HepG2 (cell line): ENCODE measurements around the gene CHRM5. TPM values are rescaled to one million over a fixed set of nuclear protein-coding genes. Genes with fewer than 3 reads are reported as not detected.

ENCODE experiments used
- ATF7-NPFF ChIP-seq: sonication (generic); formaldehyde crosslinking; IDR thresholded peaks from 2 replicates; pipeline ENCODE4 v1.8.1; 2023; ENCODE audit warnings: mild to moderate bottlenecking, low read depth, missing genetic modification reagents, moderate library complexity
- CAMTA2 ChIP-seq: sonication (generic); formaldehyde crosslinking; IDR thresholded peaks from 2 replicates; pipeline ENCODE4 v1.4.0; 2020; ENCODE audit warnings: mild to moderate bottlenecking, missing genetic modification reagents, borderline replicate concordance
- CREB1 ChIP-seq, 2 experiments: fragments of 450-650 bp in 1 of 2; IDR thresholded peaks; 2 replicates each; pipeline ENCODE4 v1.6.1; 2016 to 2017; ENCODE audit warnings: control low read depth in 1 of 2, mild to moderate bottlenecking in 1 of 2, missing compliant biosample characterization in 1 of 2, missing genetic modification characterization in 1 of 2
- ERF ChIP-seq: IDR thresholded peaks from 2 replicates; pipeline ENCODE4 v1.6.1; 2018; ENCODE audit warnings: missing biosample characterization, missing genetic modification reagents
- FOXK1 ChIP-seq: sonication (generic); formaldehyde crosslinking; IDR thresholded peaks from 2 replicates; pipeline ENCODE4 v1.4.0; 2020; ENCODE audit warnings: low read depth, missing genetic modification reagents, borderline replicate concordance
- HIVEP1 ChIP-seq: sonication (generic); formaldehyde crosslinking; IDR thresholded peaks from 2 replicates; pipeline ENCODE4 v1.4.0; 2020; ENCODE audit warnings: mild to moderate bottlenecking, missing genetic modification reagents
- KDM5A ChIP-seq: fragments of 200-600 bp; sonication (generic); IDR thresholded peaks from 2 replicates; pipeline ENCODE4 v1.7.0; 2018; ENCODE audit warnings: antibody characterized with exemption, mild to moderate bottlenecking, low read length, borderline replicate concordance
- KLF9 ChIP-seq: IDR thresholded peaks from 2 replicates; pipeline ENCODE4 v1.6.1; 2016; ENCODE audit warnings: low read depth
- KMT2B ChIP-seq: IDR thresholded peaks from 2 replicates; pipeline ENCODE4 v1.6.1; 2016; ENCODE audit warnings: missing genetic modification reagents, missing compliant biosample characterization
- MED1 ChIP-seq: sonication (generic); formaldehyde crosslinking; IDR thresholded peaks from 2 replicates; pipeline ENCODE4 v1.4.0; 2020; ENCODE audit warnings: missing genetic modification reagents
- NFIC ChIP-seq: IDR thresholded peaks from 2 replicates; pipeline ENCODE4 v1.6.1; 2012; ENCODE audit warnings: mild to moderate bottlenecking, low read length, inconsistent platforms
- POGK ChIP-seq: sonication (generic); formaldehyde crosslinking; conservative IDR thresholded peaks from 2 replicates; pipeline ENCODE4 v1.8.0; 2022; ENCODE audit warnings: mild to moderate bottlenecking, moderate library complexity, missing genetic modification reagents
- SKI ChIP-seq: fragments of 450-650 bp; IDR thresholded peaks from one replicate; pipeline ENCODE4 v1.6.1; 2018; ENCODE audit warnings: mild to moderate bottlenecking; ENCODE audit not compliant: partially characterized antibody
- ZBTB21 ChIP-seq: sonication (generic); formaldehyde crosslinking; IDR thresholded peaks from 2 replicates; pipeline ENCODE4 v1.4.0; 2020; ENCODE audit warnings: missing genetic modification reagents
- ZMYM2 ChIP-seq: sonication (generic); formaldehyde crosslinking; IDR thresholded peaks from 2 replicates; pipeline ENCODE4 v1.8.0; 2022; ENCODE audit warnings: mild to moderate bottlenecking, missing genetic modification reagents
- ZNF546 ChIP-seq: sonication (generic); formaldehyde crosslinking; conservative IDR thresholded peaks from 2 replicates; pipeline ENCODE4 v1.8.1; 2023; ENCODE audit warnings: mild to moderate bottlenecking, missing genetic modification reagents
- ZNF639 ChIP-seq: conservative IDR thresholded peaks from 2 replicates; pipeline ENCODE4 v1.6.1; 2018; ENCODE audit warnings: missing genetic modification reagents
- ZNF7 ChIP-seq: IDR thresholded peaks from 2 replicates; pipeline ENCODE4 v1.6.1; 2016; ENCODE audit warnings: missing biosample characterization, missing genetic modification reagents
- ZNF776 ChIP-seq: sonication (generic); formaldehyde crosslinking; IDR thresholded peaks from 2 replicates; pipeline ENCODE4 v1.4.0; 2020; ENCODE audit warnings: mild to moderate bottlenecking, missing genetic modification reagents
- ZNF841 ChIP-seq: sonication (generic); formaldehyde crosslinking; IDR thresholded peaks from 2 replicates; pipeline ENCODE4 v1.8.1; 2023; ENCODE audit warnings: missing genetic modification reagents, borderline replicate concordance
- polyA plus RNA-seq, 8 experiments: library from polyadenylated mRNA; depleted of rRNA in 3 of 8; stranded (reverse) in 7 of 8; unstranded in 1 of 8; fragments of >200 nt; fragmentation: Illumina TruSeq in 4 of 8; extraction: Trizol in 4 of 8; gene quantifications; 2 replicates each; pipeline versions ENCODE4 v1.2.1 to v1.2.3, GENCODE V29; 2011 to 2016; ENCODE audit warnings: low read depth in 4 of 8, missing spikeins in 1 of 8, mixed read lengths in 1 of 8; ENCODE audit not compliant: insufficient read depth in 1 of 8
- total RNA-seq, 5 experiments: library from RNA; depleted of rRNA; stranded (reverse); fragments of >200 nt; fragmentation: Illumina TruSeq; extraction: Trizol; gene quantifications; 2 replicates each; pipeline ENCODE4 v1.2.3, GENCODE V29; 2016; ENCODE audit warnings: low read depth in 1 of 5
- TF ChIP-seq, protein P1 (sequence below): sonication (generic); formaldehyde crosslinking; IDR thresholded peaks from 2 replicates; pipeline ENCODE4 v1.4.0; 2020; ENCODE audit warnings: missing genetic modification reagents
- TF ChIP-seq, protein P2 (sequence below): sonication (generic); formaldehyde crosslinking; IDR thresholded peaks from 2 replicates; pipeline ENCODE4 v1.4.0; 2020; ENCODE audit warnings: missing genetic modification reagents, borderline replicate concordance

CHRM5 gene
- total and polyA plus RNA-seq, 2 of the 13 experiments (the other 11 are each of a cell fraction or from before 2014, with no cell fraction given), result not detected

DNA sequence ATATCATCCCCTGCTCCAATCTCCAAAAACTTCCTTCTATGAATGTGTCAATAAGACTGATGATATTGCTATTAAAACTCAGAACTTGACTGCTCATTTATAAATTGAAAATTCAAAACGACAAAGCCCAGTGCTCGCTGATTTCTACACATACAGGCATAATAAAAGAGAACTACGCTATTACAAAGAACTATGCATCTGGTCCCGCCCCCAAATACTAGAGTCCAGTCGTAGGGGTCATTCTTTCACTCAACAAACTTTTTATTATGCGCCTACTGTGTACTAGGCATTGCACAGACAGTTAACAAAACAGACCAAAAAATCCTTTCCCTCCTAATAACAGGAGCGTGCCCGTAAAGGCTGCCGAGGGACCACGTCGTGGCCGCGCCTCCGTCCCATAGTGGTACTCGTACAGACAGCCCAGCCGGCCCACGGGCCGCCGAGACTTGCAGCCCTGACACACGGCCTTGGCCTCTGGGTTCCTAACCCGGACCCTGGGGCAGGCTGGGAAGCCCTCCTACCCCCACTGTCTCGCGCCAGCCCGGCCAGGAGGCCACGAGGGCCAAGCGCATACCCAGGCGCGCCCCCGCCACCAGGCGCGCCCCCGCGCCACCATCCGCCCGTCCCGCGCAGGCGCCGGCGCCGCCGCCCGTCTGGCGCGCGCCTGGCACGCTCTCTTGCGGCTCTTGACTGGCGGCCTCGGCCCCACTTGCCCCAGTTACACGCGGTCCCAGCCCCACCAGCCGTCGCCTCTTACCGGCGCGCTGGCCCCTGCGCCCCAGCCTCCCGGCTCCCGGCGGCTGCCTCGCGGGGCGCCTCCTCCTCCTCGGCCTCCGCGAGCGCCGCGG is 70.0 kb downstream of the CHRM5 start (continued):
- TF ChIP-seq CAMTA2 (CRISPR knock-in tag), result no peak
- peak; percentile 90 for TF ChIP-seq KMT2B (CRISPR knock-in tag)
- TF ChIP-seq ZBTB21, result no peak
- peak; percentile 34; the same call in 1 of the 2 replicates for TF ChIP-seq KDM5A
- TF ChIP-seq ZMYM2 (CRISPR knock-in tag), result peak; percentile 59; the same call in 1 of the 2 replicates
- TF ChIP-seq FOXK1 (CRISPR knock-in tag), result 0 out of 2 replicates have a peak, but pooled peaks have one; percentile 16
- no peak for TF ChIP-seq MED1 (CRISPR knock-in tag)
- TF ChIP-seq ZNF546, result peak; percentile 89
- TF ChIP-seq KLF9 (CRISPR knock-in tag), result no peak
- TF ChIP-seq ZNF841 (CRISPR knock-in tag), result no peak
- no peak for TF ChIP-seq CREB1 (IDR thresholded peaks at IDR 0.05)
- no peak for TF ChIP-seq CREB1 (CRISPR knock-in tag; IDR thresholded peaks at IDR 0.05)
- 0 out of 2 replicates have a peak, but pooled peaks have one; percentile 24 for TF ChIP-seq ATF7-NPFF (CRISPR knock-in tag)
- TF ChIP-seq HIVEP1, result no peak
- TF ChIP-seq ZNF639 (CRISPR knock-in tag), result no peak; the same call in 1 of the 2 replicates
- TF ChIP-seq, protein P1, sequence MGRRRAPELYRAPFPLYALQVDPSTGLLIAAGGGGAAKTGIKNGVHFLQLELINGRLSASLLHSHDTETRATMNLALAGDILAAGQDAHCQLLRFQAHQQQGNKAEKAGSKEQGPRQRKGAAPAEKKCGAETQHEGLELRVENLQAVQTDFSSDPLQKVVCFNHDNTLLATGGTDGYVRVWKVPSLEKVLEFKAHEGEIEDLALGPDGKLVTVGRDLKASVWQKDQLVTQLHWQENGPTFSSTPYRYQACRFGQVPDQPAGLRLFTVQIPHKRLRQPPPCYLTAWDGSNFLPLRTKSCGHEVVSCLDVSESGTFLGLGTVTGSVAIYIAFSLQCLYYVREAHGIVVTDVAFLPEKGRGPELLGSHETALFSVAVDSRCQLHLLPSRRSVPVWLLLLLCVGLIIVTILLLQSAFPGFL, result no peak
- TF ChIP-seq ZNF776 (CRISPR knock-in tag), result peak; percentile 85; the same call in 1 of the 2 replicates
- TF ChIP-seq POGK (CRISPR knock-in tag), result no peak; the same call in 1 of the 2 replicates
- no peak for TF ChIP-seq ZNF7 (CRISPR knock-in tag)
- TF ChIP-seq, protein P2, sequence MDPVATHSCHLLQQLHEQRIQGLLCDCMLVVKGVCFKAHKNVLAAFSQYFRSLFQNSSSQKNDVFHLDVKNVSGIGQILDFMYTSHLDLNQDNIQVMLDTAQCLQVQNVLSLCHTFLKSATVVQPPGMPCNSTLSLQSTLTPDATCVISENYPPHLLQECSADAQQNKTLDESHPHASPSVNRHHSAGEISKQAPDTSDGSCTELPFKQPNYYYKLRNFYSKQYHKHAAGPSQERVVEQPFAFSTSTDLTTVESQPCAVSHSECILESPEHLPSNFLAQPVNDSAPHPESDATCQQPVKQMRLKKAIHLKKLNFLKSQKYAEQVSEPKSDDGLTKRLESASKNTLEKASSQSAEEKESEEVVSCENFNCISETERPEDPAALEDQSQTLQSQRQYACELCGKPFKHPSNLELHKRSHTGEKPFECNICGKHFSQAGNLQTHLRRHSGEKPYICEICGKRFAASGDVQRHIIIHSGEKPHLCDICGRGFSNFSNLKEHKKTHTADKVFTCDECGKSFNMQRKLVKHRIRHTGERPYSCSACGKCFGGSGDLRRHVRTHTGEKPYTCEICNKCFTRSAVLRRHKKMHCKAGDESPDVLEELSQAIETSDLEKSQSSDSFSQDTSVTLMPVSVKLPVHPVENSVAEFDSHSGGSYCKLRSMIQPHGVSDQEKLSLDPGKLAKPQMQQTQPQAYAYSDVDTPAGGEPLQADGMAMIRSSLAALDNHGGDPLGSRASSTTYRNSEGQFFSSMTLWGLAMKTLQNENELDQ, result no peak
- TF ChIP-seq ERF (CRISPR knock-in tag), result 0 out of 2 replicates have a peak, but pooled peaks have one; percentile 35
- TF ChIP-seq SKI, result peak; percentile 68
- no peak for TF ChIP-seq NFIC
